ENCODE results near the gene CCT5. TPM values are rescaled to one million over a fixed set of nuclear protein-coding genes. Genes with fewer than 3 reads are reported as not detected.

Gene CCT5
- total RNA-seq, 6 experiments from 2014 or later = 274 to 362 (median 330) TPM

GRCh38 chr5:10315201-10315600 is 65.1 kb downstream of the CCT5 start:
- Mint-ChIP-seq H3K27me3 (ENCODE audit: insufficient read depth) (peaks cover 7% of the 10 kb centered on the region), H3K4me3 (no peak overlapping the region), H3K4me1 (ENCODE audit: low read depth) (peaks cover 24% of the 10 kb centered on the region), H3K27ac (no peak overlapping the region), H3K9me3 (peaks cover 6% of the 10 kb centered on the region; the same call in 1 of the 2 replicates), H3K36me3 (ENCODE audit: low read depth) (peaks cover 15% of the 10 kb centered on the region)
- DNase-seq = no peak
- no peak for TF ChIP-seq CTCF (IDR thresholded peaks at IDR 0.05)

Other genes starting within 250 kb of the CCT5 start
- 10 to 100 TPM; 16.3 to 26.2 (median 18.8) TPM for gene ATPSCKMT, start 392 bp upstream of the CCT5 start, total RNA-seq (2021; fragmentation: NEBNext Ultra II Directional; extraction: Animal tissue kit (Norgen Biotek cat#: 25700))
- 10 to 100 TPM; 30.2 to 39.0 (median 38.0) TPM for gene CMBL, start 57.6 kb downstream of the CCT5 start, total RNA-seq (2021; fragmentation: NEBNext Ultra II Directional; extraction: Animal tissue kit (Norgen Biotek cat#: 25700))
- gene MARCHF6, start 103.4 kb downstream of the CCT5 start, total RNA-seq (2021; fragmentation: NEBNext Ultra II Directional; extraction: Animal tissue kit (Norgen Biotek cat#: 25700)) = 100 to 1,000 TPM; 129 to 194 (median 156) TPM
- under 1 TPM; 0.38 to 0.68 (median 0.47) TPM for gene ROPN1L, start 191.6 kb downstream of the CCT5 start, total RNA-seq (2021; fragmentation: NEBNext Ultra II Directional; extraction: Animal tissue kit (Norgen Biotek cat#: 25700))

Measured in HFFc6 (cell line).